Mesenchymal stem cell (in vitro differentiated cells and primary cell): ENCODE data around the gene C14orf132.

ENCODE experiments used
- DNase-seq: peaks from one replicate; pipeline ENCODE4 v3.0.0-alpha.2; 2013
- H2AFZ ChIP-seq: one replicate; pipeline ENCODE4 v1.6.1; 2013; ENCODE audit warnings: low read depth, mild to moderate bottlenecking, control low read depth, inconsistent platforms, low read length, moderate library complexity
- H2AK5ac ChIP-seq: 2 replicates; pipeline ENCODE4 v1.6.1; 2013; ENCODE audit warnings: low read length, moderate library complexity, mild to moderate bottlenecking, inconsistent platforms; ENCODE audit not compliant: severe bottlenecking
- H2BK120ac ChIP-seq: one replicate; pipeline ENCODE4 v1.6.1; 2013; ENCODE audit warnings: low read depth, mild to moderate bottlenecking, inconsistent platforms, low read length, moderate library complexity
- H2BK12ac ChIP-seq, 2 experiments: one replicate each; pipeline ENCODE4 v1.6.1; 2013; ENCODE audit warnings: inconsistent platforms in 2 of 2, low read length in 2 of 2, mild to moderate bottlenecking in 2 of 2, moderate library complexity in 2 of 2, control low read depth in 1 of 2
- H2BK15ac ChIP-seq: one replicate; pipeline ENCODE4 v1.6.1; 2013; ENCODE audit warnings: mild to moderate bottlenecking, low read depth, inconsistent platforms; ENCODE audit not compliant: poor library complexity, severe bottlenecking
- H2BK5ac ChIP-seq: 2 replicates; pipeline ENCODE4 v1.6.1; 2013; ENCODE audit warnings: low read depth, mild to moderate bottlenecking, low read length, control low read depth, inconsistent platforms; ENCODE audit not compliant: poor library complexity, severe bottlenecking
- H3K14ac ChIP-seq, 2 experiments: one replicate each; pipeline ENCODE4 v1.6.1; 2013; ENCODE audit warnings: inconsistent platforms in 2 of 2, low read length in 2 of 2, control low read depth in 1 of 2, mild to moderate bottlenecking in 1 of 2, moderate library complexity in 1 of 2
- H3K18ac ChIP-seq, 2 experiments: one replicate each; pipeline ENCODE4 v1.6.1; 2013; ENCODE audit warnings: inconsistent platforms in 2 of 2, low read length in 2 of 2, control low read depth in 1 of 2, low read depth in 1 of 2, mild to moderate bottlenecking in 1 of 2
- H3K23ac ChIP-seq, 2 experiments: one replicate each; pipeline ENCODE4 v1.6.1; 2013; ENCODE audit warnings: inconsistent platforms in 2 of 2, low read length in 2 of 2, mild to moderate bottlenecking in 2 of 2, moderate library complexity in 2 of 2, control low read depth in 1 of 2
- H3K27ac ChIP-seq: 2 replicates; pipeline ENCODE4 v1.5.1; 2013; ENCODE audit warnings: mild to moderate bottlenecking, moderate library complexity, low read length, control low read depth, inconsistent platforms; ENCODE audit not compliant: poor library complexity, severe bottlenecking
- H3K27me3 ChIP-seq, 2 experiments: 2 replicates each; pipeline versions ENCODE4 v1.6.1 to v1.7.0; 2013; ENCODE audit warnings: low read length in 2 of 2, mild to moderate bottlenecking in 2 of 2, moderate library complexity in 2 of 2, control low read depth in 1 of 2, inconsistent platforms in 1 of 2; ENCODE audit not compliant: control insufficient read depth in 1 of 2, insufficient read depth in 1 of 2
- H3K36me3 ChIP-seq, 2 experiments: 2 replicates each; pipeline versions ENCODE4 v1.6.1 to v1.7.0; 2013; ENCODE audit warnings: low read length in 2 of 2, control low read depth in 1 of 2, inconsistent platforms in 1 of 2, low read depth in 1 of 2, mild to moderate bottlenecking in 1 of 2; ENCODE audit not compliant: insufficient read depth in 2 of 2, control insufficient read depth in 1 of 2
- H3K4ac ChIP-seq, 2 experiments: one replicate each; pipeline ENCODE4 v1.6.1; 2013; ENCODE audit warnings: inconsistent platforms in 2 of 2, low read length in 2 of 2, mild to moderate bottlenecking in 2 of 2, moderate library complexity in 2 of 2, control low read depth in 1 of 2, low read depth in 1 of 2
- H3K4me1 ChIP-seq: 2 replicates; pipeline ENCODE4 v1.6.1; 2013; ENCODE audit warnings: low read depth, low read length, control low read depth; ENCODE audit not compliant: control insufficient read depth, insufficient read depth
- H3K4me2 ChIP-seq: 2 replicates; pipeline ENCODE4 v1.6.1; 2013; ENCODE audit warnings: low read length, mild to moderate bottlenecking, inconsistent platforms; ENCODE audit not compliant: poor library complexity, severe bottlenecking
- H3K4me3 ChIP-seq, 2 experiments: 2 replicates each; pipeline versions ENCODE4 v1.5.1 to v1.7.0; 2013; ENCODE audit warnings: low read length in 2 of 2, mild to moderate bottlenecking in 2 of 2, control low read depth in 1 of 2, low read depth in 1 of 2; ENCODE audit not compliant: insufficient read depth in 1 of 2
- H3K79me1 ChIP-seq: replicated peaks from 2 replicates; pipeline ENCODE4 v1.6.1; 2013; ENCODE audit warnings: mild to moderate bottlenecking, control low read depth, low read length, inconsistent platforms; ENCODE audit not compliant: poor library complexity, severe bottlenecking
- H3K9ac ChIP-seq: 2 replicates; pipeline ENCODE4 v1.7.0; 2013; ENCODE audit warnings: mild to moderate bottlenecking, low read length, moderate library complexity
- H3K9me3 ChIP-seq: 2 replicates; pipeline ENCODE4 v1.7.0; 2013; ENCODE audit warnings: mild to moderate bottlenecking, low read length; ENCODE audit not compliant: control insufficient read depth
- H4K8ac ChIP-seq: one replicate; pipeline ENCODE4 v1.6.1; 2013; ENCODE audit warnings: inconsistent platforms, mild to moderate bottlenecking, low read length, moderate library complexity
- H4K91ac ChIP-seq: one replicate; pipeline ENCODE4 v1.6.1; 2013; ENCODE audit warnings: mild to moderate bottlenecking, low read length, inconsistent platforms
- WGBS: methylation state at CpG from one replicate; pipeline ENCODE4 v1.1.7; 2013; ENCODE audit warnings: mixed read lengths; 5-methylcytosine and 5-hydroxymethylcytosine counted together

The C14orf132 gene

GRCh38 chr14:96102081-96102856 is 63.1 kb downstream of the C14orf132 start:
- H2AFZ ChIP-seq, result no peak overlapping the region
- no peak overlapping the region for H2BK12ac ChIP-seq
- no peak overlapping the region for H3K14ac ChIP-seq
- H3K79me1 ChIP-seq, result no peaks in the 10 kb centered on the region
- H4K91ac ChIP-seq, result no peak overlapping the region
- H3K36me3 ChIP-seq, result no peaks in the 10 kb centered on the region
- no peak overlapping the region for H4K8ac ChIP-seq
- peak overlapping the region in 1 of 2 experiments; percentile 14 for H3K18ac ChIP-seq
- DNase-seq, result no peak
- no peak overlapping the region for H3K4me2 ChIP-seq
- H3K4me3 ChIP-seq, result no peak overlapping the region
- 81% methylated on average over 3 of the region's 3 CpGs for WGBS
- H3K4ac ChIP-seq, result peak overlapping the region; percentile 2 to 18
- no peak overlapping the region for H3K9ac ChIP-seq
- H2BK120ac ChIP-seq, result no peak overlapping the region
- no peaks in the 10 kb centered on the region for H3K9me3 ChIP-seq
- no peak overlapping the region for H2BK5ac ChIP-seq
- peak overlapping the region; percentile 76 for H2AK5ac ChIP-seq
- H3K23ac ChIP-seq, result no peak overlapping the region
- no peaks in the 10 kb centered on the region for H3K27me3 ChIP-seq
- no peak overlapping the region for H2BK15ac ChIP-seq
- H3K27ac ChIP-seq, result peak overlapping the region; percentile 18
- peaks cover 29% of the 10 kb centered on the region for H3K4me1 ChIP-seq

DNA sequence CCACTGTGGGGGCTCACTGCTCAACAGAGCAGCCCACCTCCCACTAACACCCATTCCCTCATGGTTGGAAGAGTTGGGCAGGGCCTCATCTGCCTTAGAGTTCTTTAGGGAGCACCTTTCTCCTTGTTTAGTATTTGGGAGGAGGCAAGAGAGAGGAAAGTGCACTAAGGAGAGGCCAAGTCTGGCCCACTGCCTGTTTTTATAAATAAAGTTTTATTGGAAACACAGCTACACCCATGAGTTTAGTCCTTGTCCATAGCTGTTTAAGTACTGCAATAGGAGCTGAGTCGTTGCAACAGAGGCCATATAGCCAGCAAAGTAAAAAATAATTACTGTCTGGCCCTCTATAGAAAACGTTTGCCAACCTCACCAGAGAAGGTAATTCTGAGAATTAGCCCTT is 63.9 kb downstream of the C14orf132 start:
- no peak overlapping the region for H3K14ac ChIP-seq
- no peak overlapping the region for H2BK15ac ChIP-seq
- no peak overlapping the region for H3K27ac ChIP-seq
- no peak for DNase-seq
- H3K9ac ChIP-seq, result no peak overlapping the region
- peak overlapping the region; percentile 45 to 79 for H3K18ac ChIP-seq
- H2BK5ac ChIP-seq, result no peak overlapping the region
- peak overlapping the region in 1 of 2 experiments; percentile 3 for H3K4ac ChIP-seq
- H2BK120ac ChIP-seq, result no peak overlapping the region
- H3K4me3 ChIP-seq, result no peak overlapping the region
- H2AFZ ChIP-seq, result no peak overlapping the region
- H3K9me3 ChIP-seq, result no peaks in the 10 kb centered on the region
- H3K27me3 ChIP-seq, result no peaks in the 10 kb centered on the region
- H3K36me3 ChIP-seq, result no peaks in the 10 kb centered on the region
- H3K79me1 ChIP-seq, result no peaks in the 10 kb centered on the region
- peak overlapping the region; percentile 76 to 86 for H2BK12ac ChIP-seq
- H3K4me1 ChIP-seq, result peaks cover 27% of the 10 kb centered on the region
- H4K91ac ChIP-seq, result peak overlapping the region; percentile 67
- H3K4me2 ChIP-seq, result no peak overlapping the region
- no peak overlapping the region for H3K23ac ChIP-seq
- 74% methylated on average over 2 of the region's 2 CpGs for WGBS
- no peak overlapping the region for H4K8ac ChIP-seq
- peak overlapping the region; percentile 76 for H2AK5ac ChIP-seq

GRCh38 chr14:96103560-96104460 is 64.6 kb downstream of the C14orf132 start:
- no peak overlapping the region for H2BK120ac ChIP-seq
- H3K9ac ChIP-seq, result peak overlapping the region; percentile 72
- peak overlapping the region; percentile 76 for H2AK5ac ChIP-seq
- WGBS, result 96% methylated on average over 6 of the region's 6 CpGs
- H3K14ac ChIP-seq, result peak overlapping the region in 1 of 2 experiments; percentile 21
- no peak overlapping the region for H3K23ac ChIP-seq
- no peak overlapping the region for H3K4me3 ChIP-seq
- no peaks in the 10 kb centered on the region for H3K27me3 ChIP-seq
- H2BK12ac ChIP-seq, result peak overlapping the region; percentile 72 to 76
- H3K9me3 ChIP-seq, result no peaks in the 10 kb centered on the region
- no peak overlapping the region for H3K4me2 ChIP-seq
- no peak overlapping the region for H2AFZ ChIP-seq
- H2BK5ac ChIP-seq, result peak overlapping the region; percentile 74
- H3K27ac ChIP-seq, result peak overlapping the region; percentile 96
- peak overlapping the region; percentile 52 for H4K91ac ChIP-seq
- peak overlapping the region; percentile 63 to 81 for H3K18ac ChIP-seq
- no peaks in the 10 kb centered on the region for H3K79me1 ChIP-seq
- H4K8ac ChIP-seq, result peak overlapping the region; percentile 51
- peaks cover 25% of the 10 kb centered on the region for H3K4me1 ChIP-seq
- no peak for DNase-seq
- H3K4ac ChIP-seq, result peak overlapping the region; percentile 16 to 74
- H3K36me3 ChIP-seq, result no peaks in the 10 kb centered on the region
- peak overlapping the region; percentile 90 for H2BK15ac ChIP-seq
